GM18858 (cell line): ENCODE results near the gene SPRR2B.
"Not testable (repeated sequence)": the region's sequence is repeated elsewhere in the genome, so short reads cannot be mapped to it uniquely, and the experiment has no call there.

ENCODE experiments used
- ATAC-seq: cut with Tn5 transposase; IDR thresholded peaks from one replicate; pipeline ENCODE4 v1.9.1; 2021; ENCODE audit not compliant: unreplicated experiment

SPRR2B gene

GRCh38 chr1:153035211-153035610 is 36.2 kb downstream of the SPRR2B start:
- no peak for ATAC-seq

DNA sequence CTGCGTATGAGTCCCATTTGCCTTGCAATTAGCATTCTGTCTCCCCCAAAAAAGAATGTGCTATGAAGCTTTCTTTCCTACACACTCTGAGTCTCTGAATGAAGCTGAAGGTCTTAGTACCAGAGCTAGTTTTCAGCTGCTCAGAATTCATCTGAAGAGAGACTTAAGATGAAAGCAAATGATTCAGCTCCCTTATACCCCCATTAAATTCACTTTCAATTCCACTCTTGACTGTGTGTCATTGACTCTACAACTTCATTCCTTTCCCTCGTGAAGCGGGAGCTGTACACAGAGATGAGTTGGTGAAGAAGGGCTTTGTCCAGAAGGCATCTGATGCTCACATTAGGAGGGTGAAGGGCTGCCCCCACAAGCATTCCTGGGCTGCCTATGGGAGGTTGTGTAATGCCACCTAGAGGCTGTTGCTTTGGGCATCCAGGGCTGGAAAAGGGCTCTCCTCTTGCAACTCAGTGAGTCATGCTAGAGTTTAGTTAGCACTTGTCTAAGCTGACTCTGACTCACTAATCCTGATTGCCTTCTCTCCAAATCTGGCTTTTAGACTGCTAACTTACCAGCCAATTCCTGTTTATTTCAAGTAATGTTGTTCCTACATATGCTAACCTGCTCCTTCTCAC is 38.6 kb downstream of the SPRR2B start:
- ATAC-seq = no peak

- no peak for ATAC-seq
Observed at GRCh38 chr1:153032073-153032472, 39.3 kb downstream of the SPRR2B start.

GRCh38 chr1:153030895-153031294 is 40.5 kb downstream of the SPRR2B start, which contains the start of gene SPRR1B:
SPRR1B (plus strand) TSS chr1:153031203; CDS start chr1:153032346, 1,143 bp downstream.
- ATAC-seq = no peak

DNA sequence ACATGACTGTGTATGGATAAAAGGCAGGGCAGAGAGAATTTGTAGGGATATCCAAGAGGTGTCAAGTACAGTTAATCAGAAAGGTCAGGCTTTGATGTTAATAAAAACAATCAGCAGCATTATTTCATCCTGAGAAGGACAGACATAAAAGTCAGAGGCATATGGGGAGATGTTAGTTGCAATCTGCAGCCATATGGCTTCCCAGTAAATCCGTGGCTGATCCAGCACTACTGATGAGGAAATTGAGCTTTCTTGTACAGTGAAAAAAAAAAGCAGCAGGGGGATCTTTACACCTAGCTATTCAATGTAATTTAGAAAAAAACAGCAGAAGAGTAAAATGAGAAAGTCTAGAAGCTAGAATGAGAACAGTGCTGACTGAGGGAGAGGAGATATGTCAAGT is 42.6 kb downstream of the SPRR2B start:
- no peak for ATAC-seq

- no peak for ATAC-seq
Observed at GRCh38 chr1:153025797-153026196, 45.6 kb downstream of the SPRR2B start.

DNA sequence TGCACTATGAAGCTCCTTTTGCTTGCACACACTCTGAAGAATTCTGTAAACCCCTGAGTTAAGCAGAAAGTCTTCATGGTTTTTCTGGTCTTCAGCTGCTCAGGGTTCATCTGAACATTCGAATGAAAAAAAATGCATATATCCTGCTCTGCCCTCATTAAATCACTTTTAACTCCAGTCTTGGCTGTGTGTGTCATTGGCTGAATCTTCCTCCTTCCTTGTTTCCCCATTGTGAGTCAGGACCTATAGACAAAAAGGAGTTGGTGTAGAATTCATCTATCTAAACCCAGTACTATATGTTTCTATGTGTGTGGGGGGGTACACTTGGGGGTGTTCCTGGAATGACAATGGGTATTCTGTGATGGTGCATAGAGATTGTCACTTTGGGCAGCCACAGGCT is 47.0 kb downstream of the SPRR2B start:
- no peak for ATAC-seq

GRCh38 chr1:153023109-153023508 is 48.3 kb downstream of the SPRR2B start:
- ATAC-seq = no peak

DNA sequence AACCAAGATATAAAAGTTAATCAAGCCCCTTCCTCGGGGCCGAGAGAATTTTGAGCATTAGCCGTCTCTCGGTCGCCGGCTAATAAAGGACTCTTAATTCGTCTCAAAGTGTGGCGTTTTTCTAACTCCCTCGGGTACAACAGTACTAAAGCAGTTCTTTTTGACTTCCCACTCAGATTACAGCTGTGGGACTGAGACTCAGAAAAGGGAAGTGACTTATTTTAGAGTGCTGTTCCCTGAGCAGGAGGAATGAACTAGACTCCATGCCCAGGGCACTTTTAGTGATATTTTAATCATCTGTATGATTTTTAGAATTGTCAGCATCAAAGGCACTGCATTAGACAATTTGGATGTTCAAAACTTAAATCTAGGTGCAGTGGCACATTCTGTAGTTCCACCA is 49.1 kb downstream of the SPRR2B start:
- ATAC-seq = not testable (repeated sequence)

GRCh38 chr1:153021829-153022228 is 49.6 kb downstream of the SPRR2B start:
- not testable (repeated sequence) for ATAC-seq
